Vagina (tissue), 2 donors: ENCODE measurements around the gene ASGR2. TPM values are rescaled to one million over a fixed set of nuclear protein-coding genes. Genes with fewer than 3 reads are reported as not detected.

Experiments
- DNase-seq, 2 donors: peaks; one replicate each; pipeline ENCODE4 v3.0.0-alpha.2; 2017; ENCODE audit errors: extremely low spot score in 2 of 2
- H3K27ac ChIP-seq: fragments of 200-600 bp; sonication (generic); one replicate; pipeline ENCODE4 v1.5.1; 2019
- H3K27me3 ChIP-seq: fragments of 200-600 bp; sonication (generic); one replicate; pipeline ENCODE4 v1.5.1; 2019
- H3K36me3 ChIP-seq, 2 donors: fragments of 200-600 bp; sonication (generic); one replicate each; pipeline ENCODE4 v1.5.1; 2017 to 2019
- H3K4me1 ChIP-seq: fragments of 200-600 bp; sonication (generic); one replicate; pipeline ENCODE4 v1.5.1; 2019
- H3K4me3 ChIP-seq, 2 donors: fragments of 200-600 bp; sonication (generic); 1 replicate in 1 of 2; 2 replicates in 1 of 2; pipeline ENCODE4 v1.5.1; 2016 to 2019
- H3K9me3 ChIP-seq: fragments of 200-600 bp; sonication (generic); one replicate; pipeline ENCODE4 v1.5.1; 2019
- CTCF ChIP-seq, 3 experiments: fragments of 450-650 bp in 2 of 3; fragments of 200-600 bp in 1 of 3; sonication (generic) in 1 of 3; IDR thresholded peaks; one replicate each; pipeline ENCODE4 v1.5.1; 2017 to 2019; ENCODE audit warnings: antibody characterized with exemption in 3 of 3, mild to moderate bottlenecking in 2 of 3, moderate library complexity in 2 of 3
- POLR2A ChIP-seq, 2 donors: fragments of 450-650 bp; IDR thresholded peaks; one replicate each; pipeline ENCODE4 v1.6.1; 2017; ENCODE audit warnings: antibody characterized with exemption in 2 of 2, mild to moderate bottlenecking in 2 of 2, moderate library complexity in 2 of 2
- POLR2AphosphoS5 ChIP-seq, 2 donors: sonication (generic); formaldehyde crosslinking; IDR thresholded peaks; one replicate each; pipeline ENCODE4 v1.9.0; 2017; ENCODE audit warnings: antibody characterized with exemption in 2 of 2, mild to moderate bottlenecking in 2 of 2, low read depth in 1 of 2; ENCODE audit not compliant: insufficient read depth in 1 of 2
- intact Hi-C: fragments of 100-400 bp; cut with DNase I; formaldehyde crosslinking; loops from one replicate; pipeline ENCODE4 v1.15.1; 2023
- total RNA-seq: library from RNA; depleted of rRNA; stranded (reverse); fragments of >200 nt; gene quantifications from one replicate; pipeline ENCODE4 v1.2.3, GENCODE V29; 2016

Gene ASGR2
- total RNA-seq, 1 donor from 2014 or later: 2.7 TPM

- H3K4me1 ChIP-seq: no peaks in the 10 kb centered on the region
- H3K36me3 ChIP-seq: no peaks in the 10 kb centered on the region
- no peaks in the 10 kb centered on the region for H3K27me3 ChIP-seq
- no peak overlapping the region for H3K4me3 ChIP-seq
- H3K9me3 ChIP-seq: no peaks in the 10 kb centered on the region
- no peak for DNase-seq
- intact Hi-C loops: no loop called here
- TF ChIP-seq CTCF (IDR thresholded peaks at IDR 0.05) (no peak), POLR2A (IDR thresholded peaks at IDR 0.05) (no peak)
- H3K27ac ChIP-seq: no peak overlapping the region
These were observed 3.9 kb downstream of the ASGR2 start for GRCh38 chr17:7110617-7111306.

- no peak overlapping the region for H3K27ac ChIP-seq
- no peaks in the 10 kb centered on the region for H3K27me3 ChIP-seq
- H3K36me3 ChIP-seq: no peaks in the 10 kb centered on the region
- no peak overlapping the region for H3K4me3 ChIP-seq
- TF ChIP-seq POLR2A (IDR thresholded peaks at IDR 0.05) (no peak), POLR2AphosphoS5 (IDR thresholded peaks at IDR 0.05; ENCODE audit: insufficient read depth in 1 of 2, low read depth in 1 of 2) (no peak), CTCF (IDR thresholded peaks at IDR 0.05) (no peak)
- DNase-seq: no peak
- no peaks in the 10 kb centered on the region for H3K4me1 ChIP-seq
- H3K9me3 ChIP-seq: no peaks in the 10 kb centered on the region
- intact Hi-C loops: no loop called here
These were observed 4.9 kb downstream of the ASGR2 start for GRCh38 chr17:7109461-7110322.

- Histone ChIP-seq H3K27ac (no peak overlapping the region), H3K4me3 (no peak overlapping the region), H3K36me3 (no peaks in the 10 kb centered on the region), H3K27me3 (no peaks in the 10 kb centered on the region), H3K9me3 (no peaks in the 10 kb centered on the region), H3K4me1 (no peaks in the 10 kb centered on the region)
- intact Hi-C loops: no loop called here
- TF ChIP-seq POLR2A (IDR thresholded peaks at IDR 0.05) (no peak), POLR2AphosphoS5 (IDR thresholded peaks at IDR 0.05; ENCODE audit: insufficient read depth in 1 of 2, low read depth in 1 of 2) (no peak), CTCF (IDR thresholded peaks at IDR 0.05) (no peak)
- DNase-seq: no peak
These were observed 5.6 kb downstream of the ASGR2 start for GRCh38 chr17:7108981-7109380.

- Histone ChIP-seq H3K9me3 (no peaks in the 10 kb centered on the region), H3K4me3 (no peak overlapping the region), H3K4me1 (no peaks in the 10 kb centered on the region), H3K27ac (no peak overlapping the region), H3K36me3 (no peaks in the 10 kb centered on the region), H3K27me3 (no peaks in the 10 kb centered on the region)
- no peak for DNase-seq
- intact Hi-C loops: no loop called here
- TF ChIP-seq POLR2AphosphoS5 (IDR thresholded peaks at IDR 0.05; ENCODE audit: insufficient read depth in 1 of 2, low read depth in 1 of 2): no peak
- no peak for TF ChIP-seq POLR2A (IDR thresholded peaks at IDR 0.05)
- TF ChIP-seq CTCF (IDR thresholded peaks at IDR 0.05): no peak
These were observed 6.1 kb downstream of the ASGR2 start for GRCh38 chr17:7108560-7108925.
